Sciatic nerve (tissue), 2 donors: ENCODE data around the gene OIP5. TPM values are rescaled to one million over a fixed set of nuclear protein-coding genes. Genes with fewer than 3 reads are reported as not detected.
"Not testable (repeated sequence)": the region's sequence is repeated elsewhere in the genome, so short reads cannot be mapped to it uniquely, and the experiment has no call there.

Experiments used
- ATAC-seq: fragments of 200-7000 bp; cut with Tn5 transposase; one replicate; pipeline ENCODE4 v1.9.1; 2020; ENCODE audit warnings: mild to moderate bottlenecking, moderate library complexity
- DNase-seq: peaks from one replicate; pipeline ENCODE4 v3.0.0-alpha.2; 2020; ENCODE audit warnings: low spot score
- intact Hi-C: fragments of 100-400 bp; cut with DNase I; formaldehyde crosslinking; loops from one replicate; pipeline ENCODE4 v1.14.2; 2022
- total RNA-seq: library from RNA; stranded (reverse); fragmentation: NEBNext Ultra II Directional; extraction: Animal tissue kit (Norgen Biotek cat#: 25700); gene quantifications from one replicate; pipeline ENCODE4 v1.2.1, GENCODE V29; 2021
- donor health status: DM: no; HTN: no; CAD: no.
- donor health status: DM: no; HTN: no; CAD: no.

Gene OIP5
- total RNA-seq, 1 donor from 2014 or later: 0.40 TPM

DNA sequence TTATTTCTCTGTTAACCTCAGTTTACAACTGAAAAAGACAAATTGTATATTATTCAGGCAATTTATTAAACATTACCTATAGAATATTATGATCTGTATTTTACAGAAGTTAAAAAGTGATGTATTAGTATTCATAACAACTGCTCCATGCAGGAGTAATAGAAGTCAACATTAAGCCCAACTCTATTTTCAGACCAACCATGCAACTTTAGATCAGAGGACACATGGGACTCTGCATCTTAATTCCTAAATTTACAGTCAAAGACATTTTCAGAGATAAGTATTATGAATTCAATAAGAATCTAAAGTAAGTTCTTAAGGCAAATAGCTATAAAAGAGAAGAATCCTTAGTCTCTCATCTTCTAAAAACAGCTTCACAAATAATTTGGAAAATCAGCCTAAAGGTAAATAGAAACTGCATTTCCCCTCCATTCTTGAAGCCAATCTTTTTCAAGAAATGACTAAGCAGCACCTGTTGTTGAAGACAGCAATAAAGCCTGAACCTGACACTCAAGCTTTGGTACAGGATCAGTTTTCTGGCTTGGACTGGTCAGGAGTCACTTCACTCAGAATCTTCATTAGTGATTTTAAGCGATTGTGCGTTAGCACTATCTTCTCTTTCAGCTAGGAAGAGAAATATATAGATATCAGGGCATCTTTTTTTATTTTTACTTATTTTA is 23.0 kb downstream of the OIP5 start:
- DNase-seq: no peak
- intact Hi-C loops: no loop called here
- ATAC-seq: no peak

DNA sequence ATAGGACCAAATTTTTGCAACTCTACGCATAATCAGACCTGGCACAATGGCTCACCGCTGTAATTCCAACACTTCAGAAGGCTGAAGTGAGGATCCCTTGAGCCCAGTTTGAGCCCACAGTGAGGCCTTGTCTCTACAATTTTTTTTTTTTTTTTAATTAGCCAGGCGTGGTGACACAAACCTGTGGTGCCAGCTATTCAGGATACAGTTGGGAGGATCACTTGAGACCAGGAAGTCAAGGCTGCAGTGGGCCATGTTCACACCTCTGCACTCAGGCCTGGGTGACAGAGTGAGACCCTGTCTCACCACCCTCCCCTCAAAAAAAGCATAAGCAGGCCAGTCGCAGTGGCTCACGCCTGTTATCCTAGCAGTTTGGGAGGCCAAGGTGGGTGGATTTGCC is 24.7 kb downstream of the OIP5 start:
- no peak for DNase-seq
- no peak for ATAC-seq
- intact Hi-C loops: no loop called here

DNA sequence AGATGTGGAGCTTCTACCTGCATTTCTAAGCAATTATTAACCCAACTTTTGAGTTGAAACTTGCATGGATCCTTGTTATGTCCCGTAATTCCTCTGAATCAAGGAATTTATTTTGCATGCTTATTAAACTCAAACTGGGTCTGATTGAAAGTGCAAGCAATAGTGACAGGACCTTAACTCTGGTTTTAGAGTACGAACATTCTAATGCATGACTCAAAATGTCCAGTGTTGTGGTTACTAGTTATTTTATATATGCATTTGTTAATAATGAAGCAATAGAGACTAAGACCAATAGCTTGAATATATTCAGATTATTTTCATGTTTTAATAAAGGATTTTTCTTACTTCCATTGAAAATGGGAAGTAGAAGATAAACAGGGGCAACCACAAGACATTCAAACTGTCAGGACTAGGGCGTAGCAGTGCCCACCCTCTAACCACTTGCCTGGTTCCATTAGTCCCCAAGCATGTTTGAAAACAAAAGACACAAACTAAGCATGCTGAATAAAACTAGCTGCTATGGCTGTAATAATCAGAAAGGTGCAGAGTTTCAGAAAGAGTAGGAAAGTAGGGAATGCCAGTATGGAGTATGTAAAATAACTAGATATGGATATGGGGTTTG is 28.1 kb downstream of the OIP5 start:
- DNase-seq (no peak), ATAC-seq (no peak)
- intact Hi-C loops: no loop called here

DNA sequence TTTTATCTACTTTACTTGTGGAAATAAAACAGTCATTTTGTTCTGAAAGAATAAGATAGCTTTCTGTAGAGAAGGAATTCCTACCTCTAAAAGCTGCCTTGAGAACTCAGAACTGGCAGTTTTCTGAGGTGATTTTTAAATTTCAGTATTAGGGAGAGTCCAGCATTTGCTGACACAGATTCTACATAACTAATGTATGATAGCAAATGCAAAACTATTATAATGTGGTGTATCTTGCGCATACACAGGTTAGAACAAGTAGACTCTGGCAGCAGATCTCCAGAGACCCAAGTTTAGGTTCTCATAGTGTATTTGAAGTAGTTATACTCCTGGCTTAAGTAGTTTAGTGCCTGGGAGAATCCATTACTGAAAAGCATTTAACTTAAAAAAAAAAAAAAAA is 30.8 kb downstream of the OIP5 start:
- ATAC-seq (no peak), DNase-seq (no peak)
- intact Hi-C loops: no loop called here

DNA sequence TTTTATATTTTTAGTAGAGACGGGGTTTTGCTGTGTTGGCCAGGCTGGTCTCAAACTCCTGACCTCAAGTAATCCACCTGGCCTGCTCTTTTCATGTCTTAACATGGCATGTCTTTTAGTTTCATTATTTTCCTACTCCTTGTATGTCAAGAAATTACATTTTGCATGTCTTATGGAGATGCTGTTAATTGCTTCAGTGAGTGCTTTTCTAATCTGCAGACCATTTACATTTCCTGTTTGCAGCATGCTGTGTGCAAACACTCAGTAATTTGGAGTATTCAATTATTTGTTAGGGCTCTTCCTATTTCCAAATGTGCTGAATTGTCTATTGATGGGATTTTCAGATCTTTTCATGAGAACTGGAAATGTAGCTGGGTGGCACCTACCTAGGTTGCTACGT is 31.3 kb downstream of the OIP5 start:
- intact Hi-C loops, ATAC-seq, DNase-seq: not testable (repeated sequence)

DNA sequence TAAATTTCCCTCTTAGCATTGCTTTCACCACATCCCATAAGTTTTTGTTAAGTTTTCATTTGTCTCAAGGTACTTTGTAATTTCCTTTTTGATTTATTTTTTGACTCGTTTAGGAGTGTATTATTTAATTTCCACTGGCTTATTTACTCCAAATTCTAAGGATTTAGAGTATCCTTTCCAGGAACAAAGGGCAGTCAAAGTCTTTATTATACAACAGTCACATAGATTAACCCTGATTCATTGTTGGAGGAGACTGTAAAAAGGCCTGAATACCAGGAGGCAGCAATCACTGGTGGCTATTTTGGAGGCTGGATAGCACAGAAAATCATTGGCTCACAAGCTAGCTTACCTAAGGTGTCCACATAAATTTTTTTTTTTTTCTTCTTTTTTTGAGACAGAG is 39.9 kb downstream of the OIP5 start:
- ATAC-seq (no peak), DNase-seq (no peak)
- intact Hi-C loops: no loop called here

DNA sequence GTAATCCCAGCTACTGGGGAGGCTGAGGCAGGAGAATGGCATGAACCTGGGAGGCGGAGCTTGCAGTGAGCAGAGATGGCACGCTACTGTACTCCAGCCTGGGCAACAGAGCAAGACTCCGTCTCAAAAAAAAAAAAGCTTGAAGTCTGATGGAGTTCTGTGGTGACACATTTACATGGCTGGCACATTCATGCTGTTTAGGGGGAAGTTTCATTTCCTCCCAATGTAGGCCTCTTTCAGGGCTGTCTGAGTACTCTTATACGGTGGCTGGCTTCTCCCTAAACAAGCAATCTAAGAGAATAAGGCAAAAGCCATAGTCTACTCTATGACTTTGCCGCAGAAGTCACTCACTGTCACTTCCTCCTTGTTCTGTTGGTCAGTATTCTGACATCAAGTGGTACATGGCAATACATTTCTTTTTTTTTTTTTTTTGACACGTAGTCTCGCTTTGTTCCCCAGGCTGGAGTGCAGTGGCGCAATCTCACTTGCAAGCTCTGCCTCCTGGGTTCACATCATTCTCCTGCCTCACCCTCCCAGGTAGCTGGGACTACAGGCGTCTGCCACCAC is 41.2 kb downstream of the OIP5 start:
- peak; percentile 65 for ATAC-seq
- intact Hi-C loops: no loop called here
- no peak for DNase-seq

DNA sequence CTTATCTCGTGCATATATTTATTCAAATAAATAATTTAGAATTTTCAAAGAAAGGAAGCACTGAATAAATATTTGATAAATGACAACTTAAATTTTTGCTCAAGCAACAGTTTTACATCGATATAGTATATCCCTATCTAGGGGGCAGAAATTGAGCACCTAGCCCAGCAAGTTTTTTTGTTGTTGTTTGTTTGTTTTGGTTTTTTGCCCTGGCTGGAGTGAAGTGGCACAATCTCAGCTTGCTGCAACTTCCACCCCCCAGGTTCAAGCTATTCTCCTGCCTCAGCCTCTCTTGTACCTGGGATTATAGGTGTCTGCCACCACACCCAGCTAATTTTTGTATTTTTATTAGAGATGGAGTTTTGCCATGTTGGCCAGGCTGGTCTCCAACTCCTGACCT is 42.4 kb downstream of the OIP5 start:
- intact Hi-C loops: no loop called here
- DNase-seq: no peak
- ATAC-seq: no peak

DNA sequence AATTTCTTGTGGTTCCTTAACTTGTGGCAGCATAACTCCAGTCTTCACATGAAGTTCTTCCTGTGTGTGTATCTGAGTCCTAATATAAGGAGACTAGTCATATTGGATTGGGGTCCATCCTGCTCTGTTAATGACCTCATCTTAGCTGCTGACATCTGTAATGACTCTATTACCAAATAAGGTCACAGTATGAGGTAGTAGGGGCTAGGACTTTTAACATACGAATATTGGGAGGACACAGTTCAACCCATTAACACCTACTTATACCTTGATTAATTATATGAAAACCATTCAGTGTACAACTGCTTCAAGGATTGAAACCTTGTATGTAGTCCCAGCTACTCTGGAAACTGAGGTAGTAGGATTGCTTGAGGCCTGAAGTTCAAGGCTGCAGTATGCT is 43.9 kb downstream of the OIP5 start:
- DNase-seq (no peak), ATAC-seq (no peak)
- intact Hi-C loops: no loop called here

DNA sequence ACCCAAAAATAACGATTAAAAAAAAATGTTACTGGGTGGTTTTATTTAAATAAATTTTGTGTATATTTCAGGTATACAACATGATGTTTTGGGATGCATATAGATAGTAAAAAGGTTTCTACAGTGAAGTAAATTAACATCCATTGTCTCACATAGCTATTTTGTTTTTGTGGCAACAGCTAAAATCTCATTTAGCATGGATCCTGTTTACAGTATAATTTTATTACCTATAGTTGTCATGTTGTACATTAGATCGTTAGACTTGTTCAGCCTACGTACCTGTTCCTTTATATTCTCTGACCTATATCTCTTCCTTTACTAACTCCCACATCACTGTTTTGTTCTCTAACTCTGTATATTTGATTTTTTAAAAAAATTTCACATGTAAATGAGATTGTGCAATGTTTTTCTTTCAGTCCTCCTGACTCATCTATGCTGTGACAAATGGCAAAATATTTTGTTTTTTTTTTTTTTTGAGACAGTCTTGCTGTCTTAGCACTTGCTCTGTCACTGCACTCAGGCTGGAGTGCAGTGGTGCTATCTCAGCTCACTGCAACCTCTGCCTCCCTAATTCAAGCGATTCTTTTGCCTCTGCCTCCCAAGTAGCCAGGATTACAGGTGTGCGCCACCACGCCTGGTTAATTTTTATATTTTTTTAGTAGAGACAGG is 45.6 kb downstream of the OIP5 start:
- ATAC-seq (no peak), DNase-seq (no peak)
- intact Hi-C loops: no loop called here

DNA sequence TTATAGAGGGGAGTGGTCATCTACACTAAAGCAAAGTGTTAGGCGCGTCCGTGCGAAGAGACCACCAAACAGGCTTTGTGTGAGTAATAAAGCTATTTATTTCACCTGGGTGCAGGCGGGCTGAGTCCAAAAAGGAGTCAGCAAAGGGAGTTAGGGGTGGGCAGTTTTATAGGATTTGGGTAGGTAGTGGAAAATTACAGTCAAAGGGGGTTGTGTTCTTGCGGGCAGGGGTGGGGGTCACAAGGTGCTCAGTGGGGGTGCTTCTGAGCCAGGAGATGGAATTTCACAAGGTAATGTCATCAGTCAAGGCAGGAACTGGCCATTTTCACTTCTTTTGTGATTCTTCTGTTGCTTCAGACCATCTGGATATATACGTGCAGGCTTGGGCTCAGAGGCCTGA is 47.1 kb downstream of the OIP5 start:
- DNase-seq: no peak
- intact Hi-C loops: no loop called here
- no peak for ATAC-seq

DNA sequence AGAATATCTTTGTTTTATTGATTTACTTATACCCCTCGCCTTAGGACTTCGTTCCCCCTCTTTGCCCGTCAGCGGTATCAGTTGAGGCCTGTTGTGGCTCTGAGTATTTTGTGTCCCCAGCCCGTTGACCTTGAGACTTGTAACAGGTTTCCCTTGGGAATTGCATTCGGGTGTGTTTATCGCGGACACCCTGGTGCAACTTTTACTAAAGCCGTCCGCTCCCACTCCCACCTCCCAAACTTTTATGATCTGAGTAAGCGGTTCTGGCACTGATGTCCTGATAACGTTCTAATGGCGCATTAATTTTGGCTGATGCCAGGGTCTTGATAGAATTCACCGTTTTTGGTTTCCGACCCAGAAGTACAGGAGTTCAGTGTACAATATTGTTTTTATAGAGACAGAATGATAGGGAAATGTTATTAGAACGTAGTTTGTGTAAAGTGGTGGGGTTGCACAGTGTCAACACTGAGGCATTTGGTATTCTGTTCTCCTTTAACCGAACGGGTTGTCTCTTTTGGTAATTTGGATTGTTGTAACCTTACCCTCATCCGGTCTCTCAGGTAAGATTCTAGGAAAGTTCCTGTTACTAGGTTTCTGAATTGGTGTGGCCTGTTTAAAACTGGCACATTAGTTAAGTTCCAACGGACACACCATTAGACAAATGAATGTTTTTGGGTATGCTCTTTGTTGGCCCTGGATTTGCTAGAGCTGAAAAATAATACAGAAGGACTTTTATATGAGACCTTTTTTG is 47.8 kb downstream of the OIP5 start:
- intact Hi-C loops: no loop called here
- no peak for DNase-seq
- no peak for ATAC-seq

DNA sequence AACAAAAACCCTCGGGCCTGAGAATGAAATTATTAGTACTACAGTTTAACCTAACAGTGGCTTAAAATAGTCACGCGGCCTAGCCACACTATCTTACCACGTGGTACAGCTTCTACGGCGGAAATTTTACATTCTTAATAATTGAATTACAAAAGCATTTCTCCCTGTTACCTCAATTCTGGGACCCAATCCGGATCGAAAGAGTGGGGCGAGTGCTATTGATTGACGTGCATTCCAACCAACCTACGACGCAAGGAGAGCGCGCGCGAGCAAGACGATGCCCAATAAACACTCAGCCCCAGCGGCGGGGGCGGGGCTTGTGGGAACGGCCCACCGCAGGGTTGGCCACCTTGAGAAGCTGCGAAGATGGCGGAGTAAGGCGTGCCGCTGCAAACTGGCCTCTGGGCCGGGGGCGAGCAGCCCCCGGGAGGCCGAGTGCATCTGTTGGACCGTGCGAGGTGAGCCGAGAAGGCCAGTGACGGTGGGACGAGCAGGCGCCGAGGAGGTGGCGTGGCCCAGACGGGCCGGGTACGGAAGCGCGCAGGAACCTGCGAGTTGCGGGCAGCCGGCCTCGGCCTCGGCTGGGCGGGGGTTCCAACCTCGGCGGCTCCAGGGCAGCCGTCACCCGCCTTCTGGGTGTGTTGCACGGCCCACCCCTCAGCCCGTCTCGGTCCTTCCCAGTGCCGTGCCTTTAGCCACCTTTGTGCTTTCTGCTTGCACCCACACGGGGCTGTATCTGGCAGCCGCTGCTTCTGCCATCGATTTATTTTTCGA is 48.6 kb downstream of the OIP5 start:
- intact Hi-C loops: no loop called here
- peak; percentile 99 for DNase-seq
- peak; percentile 100 for ATAC-seq

DNA sequence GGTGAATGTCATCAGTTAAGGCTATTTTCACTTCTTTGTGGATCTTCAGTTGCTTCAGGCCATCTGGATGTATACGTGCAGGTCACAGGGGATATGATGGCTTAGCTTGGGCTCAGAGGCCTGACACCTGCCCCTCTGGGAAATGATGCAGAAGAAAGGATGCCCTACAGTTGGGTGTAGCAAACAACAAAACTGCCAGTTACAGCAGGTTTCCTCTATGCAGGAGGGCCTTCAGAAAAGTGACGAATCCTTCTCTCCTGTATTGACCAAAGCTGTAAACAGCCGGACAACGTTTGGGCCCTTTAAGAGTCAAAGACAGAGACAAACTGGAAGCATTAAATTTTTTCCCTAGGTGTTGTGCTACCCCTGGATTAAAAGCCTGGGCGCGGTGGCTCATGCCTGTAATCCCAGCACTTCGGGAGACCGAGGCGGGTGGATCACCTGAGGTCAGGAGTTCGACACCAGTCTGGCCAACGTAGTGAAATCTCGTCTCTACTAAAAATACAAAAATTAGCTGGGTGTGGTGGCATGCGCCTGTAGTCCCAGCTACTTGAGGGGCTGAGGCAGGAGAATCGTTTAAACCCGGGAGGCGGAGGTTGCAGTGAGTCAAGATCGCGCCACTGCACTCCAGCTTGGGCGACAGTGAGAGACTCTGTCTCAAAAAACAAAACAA is 49.3 kb downstream of the OIP5 start:
- DNase-seq, intact Hi-C loops, ATAC-seq: not testable (repeated sequence)

DNA sequence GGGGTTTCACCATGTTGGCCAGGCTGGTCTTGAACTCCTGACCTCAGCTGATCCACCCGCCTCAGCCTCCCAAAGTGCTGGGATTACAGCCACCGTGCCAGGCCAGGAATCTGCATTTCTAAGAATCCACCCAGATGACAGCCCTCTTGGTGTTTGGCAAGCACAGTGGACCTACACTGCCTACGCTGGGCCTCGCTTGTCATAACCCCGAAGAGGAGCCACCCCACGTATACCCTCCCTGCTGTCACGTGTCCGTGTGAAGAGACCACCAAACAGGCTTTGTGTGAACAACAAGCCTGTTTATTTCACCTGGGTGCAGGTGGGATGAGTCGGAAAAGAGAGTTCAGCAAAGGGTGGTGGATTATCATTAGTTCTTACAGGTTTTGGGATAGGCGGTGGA is 50.0 kb downstream of the OIP5 start:
- DNase-seq, intact Hi-C loops: not testable (repeated sequence)

DNA sequence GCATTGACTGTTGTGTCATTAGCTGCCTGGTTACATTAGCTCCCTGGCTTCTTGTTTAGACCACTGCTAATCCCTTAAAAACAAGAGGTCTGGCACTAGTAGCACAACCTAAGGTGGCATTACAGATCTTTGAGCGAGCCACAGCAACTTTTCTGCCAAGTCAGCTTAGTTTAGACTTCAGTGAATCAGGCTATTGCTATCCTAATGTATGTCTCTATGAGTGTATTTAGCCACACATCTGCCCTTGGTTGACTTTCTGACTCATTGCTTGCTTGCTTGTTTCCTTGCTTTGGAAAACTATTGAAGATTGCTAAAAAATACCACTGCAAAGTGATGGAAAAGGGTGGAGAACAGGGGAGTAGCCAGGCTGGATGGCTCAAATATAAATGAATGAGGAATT is 51.2 kb downstream of the OIP5 start:
- ATAC-seq (no peak), DNase-seq (no peak)
- intact Hi-C loops: no loop called here

More for the DNA sequence above, 50.0 kb downstream of the OIP5 start:
- not testable (repeated sequence) for ATAC-seq

DNA sequence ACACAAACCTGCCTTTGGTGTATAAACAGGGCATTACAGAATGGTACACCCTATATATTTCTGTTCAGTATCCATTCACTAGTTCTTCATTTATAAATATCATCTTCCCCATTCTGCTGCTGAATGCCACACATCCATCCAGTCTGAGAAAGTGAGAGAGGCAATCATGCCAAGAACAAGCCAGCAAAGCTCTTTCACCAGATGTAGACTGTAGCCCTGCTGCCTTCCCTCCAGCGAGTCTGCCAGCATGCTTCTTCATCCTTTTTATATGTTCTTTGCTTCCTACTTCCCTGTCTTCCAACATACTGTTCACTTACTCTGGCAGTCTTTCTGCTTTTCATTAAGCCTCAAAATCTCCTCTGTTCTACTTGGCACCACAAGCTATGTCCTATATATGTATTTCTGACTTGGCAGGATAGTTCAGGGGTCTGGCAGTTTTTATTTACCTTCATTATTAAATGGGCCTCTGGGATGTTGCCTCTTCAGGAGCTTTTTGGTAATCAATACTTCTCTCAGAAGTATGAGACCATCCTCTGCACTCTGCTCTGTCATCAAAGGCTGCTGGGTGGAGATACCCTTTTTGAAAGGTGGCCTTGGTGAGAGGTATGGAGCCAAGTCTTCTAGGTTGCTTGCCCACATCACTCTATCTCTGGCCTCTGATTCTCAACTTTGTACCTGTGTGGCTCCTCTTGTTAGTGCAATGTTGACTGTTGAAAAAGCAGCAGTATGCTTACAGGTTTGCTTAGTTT is 52.7 kb downstream of the OIP5 start:
- DNase-seq (no peak), ATAC-seq (no peak)
- intact Hi-C loops: no loop called here

DNA sequence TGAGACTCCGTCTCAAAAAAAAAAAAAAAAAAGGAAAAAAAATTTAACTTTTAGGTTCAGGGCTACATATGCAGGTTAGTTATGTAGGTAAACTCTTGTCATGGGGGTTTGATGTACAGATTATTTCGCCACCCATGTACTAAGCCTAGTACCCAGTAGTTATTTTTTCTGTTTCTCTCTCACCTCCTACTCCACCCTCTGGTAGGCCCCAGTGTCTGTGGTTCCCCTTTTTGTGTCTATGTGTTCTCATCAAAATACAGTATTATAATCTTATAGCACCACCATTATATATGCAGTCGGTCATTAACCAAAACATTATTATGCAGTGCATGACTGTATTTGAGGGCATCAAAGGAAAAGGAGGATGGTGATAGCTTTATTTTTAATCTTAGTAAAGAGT is 54.1 kb downstream of the OIP5 start:
- ATAC-seq (no peak), DNase-seq (no peak)
- intact Hi-C loops: no loop called here
